K562 (cell line): ENCODE results near the gene DNAJB6. TPM values are rescaled to one million over a fixed set of nuclear protein-coding genes. Genes with fewer than 3 reads are reported as not detected.

Source experiments
- ADNP ChIP-seq: fragments of 200-800 bp; sonication (Bioruptor generic); IDR thresholded peaks from 2 replicates; pipeline ENCODE4 v1.6.1; 2016; ENCODE audit warnings: missing genetic modification characterization, missing compliant biosample characterization
- BHLHE40 ChIP-seq: IDR thresholded peaks from 2 replicates; pipeline ENCODE4 v1.6.1; 2011; ENCODE audit warnings: low read length, improper control_type of control experiment
- HDAC8 ChIP-seq: fragments of 450-650 bp; IDR thresholded peaks from 2 replicates; pipeline ENCODE4 v1.6.1; 2016; ENCODE audit warnings: mild to moderate bottlenecking, missing genetic modification characterization, moderate library complexity, missing compliant biosample characterization
- L3MBTL2 ChIP-seq: fragments of 450-650 bp; IDR thresholded peaks from 2 replicates; pipeline ENCODE4 v1.6.1; 2016; ENCODE audit warnings: mild to moderate bottlenecking, moderate library complexity
- MECOM ChIP-seq: fragments of 250-450 bp; sonication (Bioruptor Pico); IDR thresholded peaks from 2 replicates; pipeline ENCODE4 v1.8.0; 2022; ENCODE audit warnings: inconsistent platforms
- MGA ChIP-seq: fragments of 450-650 bp; IDR thresholded peaks from 2 replicates; pipeline ENCODE4 v1.6.1; 2016; ENCODE audit warnings: mild to moderate bottlenecking, moderate library complexity
- TAF7 ChIP-seq: fragments of 450-650 bp; IDR thresholded peaks from 2 replicates; pipeline ENCODE4 v1.6.1; 2016; ENCODE audit warnings: missing genetic modification characterization, missing compliant biosample characterization
- TEAD2 ChIP-seq: fragments of 450-650 bp; IDR thresholded peaks from 2 replicates; pipeline ENCODE4 v1.6.1; 2016; ENCODE audit warnings: missing genetic modification characterization, control low read depth, missing compliant biosample characterization
- TRIM24 ChIP-seq, 2 experiments: fragments of 450-650 bp; IDR thresholded peaks; 2 replicates each; pipeline ENCODE4 v1.6.1; 2016
- ZBTB9 ChIP-seq: fragments of 450-650 bp; formaldehyde crosslinking; IDR thresholded peaks from 2 replicates; pipeline ENCODE4 v1.4.0; 2020; ENCODE audit warnings: mild to moderate bottlenecking, moderate library complexity
- ZNF146 ChIP-seq: IDR thresholded peaks from one replicate; pipeline ENCODE4 v1.6.1; 2018; ENCODE audit warnings: missing compliant biosample characterization; ENCODE audit not compliant: unreplicated experiment
- ZNF449 ChIP-seq: fragments of 250-450 bp; sonication (Bioruptor Pico); IDR thresholded peaks from 2 replicates; pipeline ENCODE4 v1.8.0; 2022; ENCODE audit warnings: moderate library complexity, mild to moderate bottlenecking, inconsistent platforms
- ZNF77 ChIP-seq: fragments of 250-450 bp; sonication (Bioruptor Pico); IDR thresholded peaks from 2 replicates; pipeline ENCODE4 v1.5.0; 2020
- ZSCAN32 ChIP-seq: fragments of 450-650 bp; formaldehyde crosslinking; IDR thresholded peaks from 2 replicates; pipeline ENCODE4 v1.4.0; 2020; ENCODE audit warnings: mild to moderate bottlenecking, moderate library complexity
- polyA plus RNA-seq, 8 experiments: library from polyadenylated mRNA; depleted of rRNA in 4 of 8; stranded (reverse) in 5 of 8; unstranded in 3 of 8; fragments of >200 nt; fragmentation: Nextera tagmentation in 2 of 8; fragmentation: Illumina TruSeq in 1 of 8; extraction: Ambion mirVana in 2 of 8; extraction: Trizol in 1 of 8; gene quantifications; 2 replicates each; pipeline versions ENCODE4 v1.2.1 to v1.2.3, GENCODE V29; 2011 to 2014; ENCODE audit warnings: inconsistent platforms in 1 of 8, missing spikeins in 1 of 8
- total RNA-seq, 7 experiments: library from RNA; depleted of rRNA in 6 of 7; stranded (reverse); fragments of >200 nt in 6 of 7; fragmentation: Illumina TruSeq in 2 of 7; extraction: Trizol in 2 of 7; gene quantifications; 2 replicates each; pipeline versions ENCODE4 v1.2.1 to v1.2.3, GENCODE V29; 2011 to 2021; ENCODE audit warnings: low replicate concordance in 1 of 7

Gene DNAJB6
- total and polyA plus RNA-seq, 9 of the 15 experiments (the other 6 are each of a cell fraction or from before 2014, with no cell fraction given): 84.5 to 158 (median 135) TPM

GRCh38 chr7:157404845-157405481, 68.2 kb downstream of the DNAJB6 start (continued):
- peak; percentile 96 for TF ChIP-seq MGA
- TF ChIP-seq TEAD2 (tag): 0 out of 2 replicates have a peak, but pooled peaks have one; percentile 35
- TF ChIP-seq BHLHE40: peak; percentile 99
- no peak for TF ChIP-seq ADNP (tag)
- TF ChIP-seq ZNF449 (CRISPR knock-in tag): peak; percentile 56; the same call in 1 of the 2 replicates
- TF ChIP-seq L3MBTL2: peak; percentile 98
- no peak for TF ChIP-seq ZSCAN32 (CRISPR knock-in tag)
- no peak for TF ChIP-seq TAF7 (tag)
- peak; percentile 88 for TF ChIP-seq ZBTB9 (CRISPR knock-in tag)
- TF ChIP-seq ZNF77 (CRISPR knock-in tag): no peak
- no peak for TF ChIP-seq ZNF146 (CRISPR knock-in tag)
- no peak for TF ChIP-seq MECOM (CRISPR knock-in tag)
- 0 out of 2 replicates have a peak, but pooled peaks have one; percentile 39 for TF ChIP-seq HDAC8
- peak; percentile 94 to 96 for TF ChIP-seq TRIM24 (IDR thresholded peaks at IDR 0.05)
